ENCODE measurements around the gene CACNA1E. TPM values are rescaled to one million over a fixed set of nuclear protein-coding genes. Genes with fewer than 3 reads are reported as not detected.
"Not testable (repeated sequence)": the region's sequence is repeated elsewhere in the genome, so short reads cannot be mapped to it uniquely, and the experiment has no call there.

The CACNA1E gene
- total and polyA plus RNA-seq, 2 donors, result 0.01 to 0.79 TPM

GRCh38 chr1:181849071-181849470 is 365.8 kb downstream of the CACNA1E start:
- Histone ChIP-seq H3K27ac (ENCODE audit: low read depth) (no peak overlapping the region), H3K36me3 (ENCODE audit: insufficient read depth) (no peaks in the 10 kb centered on the region), H3K4me1 (ENCODE audit: insufficient read depth) (no peaks in the 10 kb centered on the region), H3K4me3 (ENCODE audit: low read depth, low read length) (no peak overlapping the region)
- no peak for DNase-seq (ENCODE audit: extremely low spot score)
- 61% methylated on average over 4 of the region's 4 CpGs for WGBS

GRCh38 chr1:181854212-181854611 is 370.9 kb downstream of the CACNA1E start:
- not testable (repeated sequence) for H3K4me1 ChIP-seq (ENCODE audit: insufficient read depth); DNase-seq (ENCODE audit: extremely low spot score); H3K36me3 ChIP-seq (ENCODE audit: insufficient read depth); H3K4me3 ChIP-seq (ENCODE audit: low read depth, low read length); H3K27ac ChIP-seq (ENCODE audit: low read depth)
- WGBS, result 56% methylated on average over 2 of the region's 2 CpGs

- H3K4me3 ChIP-seq (ENCODE audit: low read depth, low read length), result no peak overlapping the region
- no peaks in the 10 kb centered on the region for H3K36me3 ChIP-seq (ENCODE audit: insufficient read depth)
- no peak for DNase-seq (ENCODE audit: extremely low spot score)
- H3K27ac ChIP-seq (ENCODE audit: low read depth), result no peak overlapping the region
- WGBS, result 64% methylated on average over 1 of the region's 1 CpG
- no peaks in the 10 kb centered on the region for H3K4me1 ChIP-seq (ENCODE audit: insufficient read depth)
These were observed 372.1 kb downstream of the CACNA1E start for GRCh38 chr1:181855380-181855779.

Small RNA genes lying within 50 kb of the gene (small RNA-seq; reads per million reads assigned to genes)
- gene RF00017 (not detected), gene RNA5SP70 (not detected)

All from urinary bladder (tissue), 4 donors.